ENCODE data around the gene DNAL4.

The DNAL4 gene

GRCh38 chr22:38793721-38794466 is at the start of gene DNAL4:
Gene DNAL4, minus strand, starts transcription at chr22:38794143. Its CDS starts 11,412 bp downstream, at chr22:38782731.
- DNase-seq (ENCODE audit: low read depth): peak; percentile 98

- peak; percentile 69 for DNase-seq (ENCODE audit: low read depth)
Measured at GRCh38 chr22:38843201-38843656, 49.3 kb upstream of the DNAL4 start.

- DNase-seq (ENCODE audit: low read depth): no peak
Measured at GRCh38 chr22:38842512-38843200, 48.7 kb upstream of the DNAL4 start.

GRCh38 chr22:38841635-38842034 is 47.7 kb upstream of the DNAL4 start:
- DNase-seq (ENCODE audit: low read depth): no peak

GRCh38 chr22:38841211-38841610 is 47.3 kb upstream of the DNAL4 start:
- DNase-seq (ENCODE audit: low read depth): no peak

GRCh38 chr22:38840129-38840528 is 46.2 kb upstream of the DNAL4 start:
- DNase-seq (ENCODE audit: low read depth): no peak

- no peak for DNase-seq (ENCODE audit: low read depth)
Measured at GRCh38 chr22:38839686-38840085, 45.7 kb upstream of the DNAL4 start.

GRCh38 chr22:38837414-38837928 is 43.5 kb upstream of the DNAL4 start:
- DNase-seq (ENCODE audit: low read depth): no peak

GRCh38 chr22:38835888-38836301 is 42.0 kb upstream of the DNAL4 start:
- DNase-seq (ENCODE audit: low read depth): peak; percentile 47

- no peak for DNase-seq (ENCODE audit: low read depth)
Measured at GRCh38 chr22:38834991-38835390, 41.0 kb upstream of the DNAL4 start.

- DNase-seq (ENCODE audit: low read depth): no peak
Measured at GRCh38 chr22:38834215-38834953, 40.4 kb upstream of the DNAL4 start.

- DNase-seq (ENCODE audit: low read depth): no peak
Measured at GRCh38 chr22:38833061-38833460, 39.1 kb upstream of the DNAL4 start.

GRCh38 chr22:38832005-38832978 is 38.3 kb upstream of the DNAL4 start:
- no peak for DNase-seq (ENCODE audit: low read depth)

- DNase-seq (ENCODE audit: low read depth): peak; percentile 86
Measured at GRCh38 chr22:38831166-38831945, 37.4 kb upstream of the DNAL4 start.

- DNase-seq (ENCODE audit: low read depth): no peak
Measured at GRCh38 chr22:38830845-38831108, 36.8 kb upstream of the DNAL4 start.

- no peak for DNase-seq (ENCODE audit: low read depth)
Measured at GRCh38 chr22:38830026-38830844, 36.3 kb upstream of the DNAL4 start.

- DNase-seq (ENCODE audit: low read depth): no peak
Measured at GRCh38 chr22:38829485-38829884, 35.5 kb upstream of the DNAL4 start.

- no peak for DNase-seq (ENCODE audit: low read depth)
Measured at GRCh38 chr22:38828616-38829205, 34.8 kb upstream of the DNAL4 start.

GRCh38 chr22:38828191-38828590 is 34.2 kb upstream of the DNAL4 start:
- DNase-seq (ENCODE audit: low read depth): no peak
